ENCODE measurements around the gene SUN3.
"Not testable (repeated sequence)": the region's sequence is repeated elsewhere in the genome, so short reads cannot be mapped to it uniquely, and the experiment has no call there.

Gene SUN3

GRCh38 chr7:47991741-47992311 is 37.1 kb downstream of the SUN3 start:
- Histone ChIP-seq H2BK120ac (ENCODE audit: low read depth, low read length) (peak overlapping the region; percentile 39), H3K4me3 (ENCODE audit: insufficient read depth in 1 of 2, low read depth in 1 of 2, low read length in 2 of 2) (peak overlapping the region; percentile 58 to 84), H3K4me1 (ENCODE audit: control insufficient read depth, insufficient read depth, low read depth, low read length) (peaks cover 2% of the 10 kb centered on the region), H2AK5ac (ENCODE audit: low read length, severe bottlenecking) (no peak overlapping the region), H3K4me2 (ENCODE audit: low read length, poor library complexity, severe bottlenecking) (peak overlapping the region; percentile 62), H2AFZ (ENCODE audit: low read depth, low read length) (peak overlapping the region; percentile 83), H3K4ac (ENCODE audit: low read depth in 1 of 2, low read length in 2 of 2) (peak overlapping the region in 1 of 2 experiments; percentile 97), H4K91ac (ENCODE audit: low read length) (peak overlapping the region; percentile 34), H3K79me1 (replicated peaks; ENCODE audit: low read length, poor library complexity, severe bottlenecking) (no peaks in the 10 kb centered on the region), H3K23ac (ENCODE audit: low read length in 2 of 2) (peak overlapping the region in 1 of 2 experiments; percentile 85), H2BK5ac (ENCODE audit: low read depth, low read length, poor library complexity, severe bottlenecking) (no peak overlapping the region), H3K27me3 (ENCODE audit: control insufficient read depth in 1 of 2, insufficient read depth in 1 of 2, low read length in 2 of 2) (no peaks in the 10 kb centered on the region), H3K36me3 (ENCODE audit: control insufficient read depth in 1 of 2, insufficient read depth in 2 of 2, low read depth in 1 of 2, low read length in 2 of 2) (no peaks in the 10 kb centered on the region), H3K18ac (ENCODE audit: low read depth in 1 of 2, low read length in 2 of 2) (peak overlapping the region; percentile 64 to 98), H4K8ac (ENCODE audit: low read length) (peak overlapping the region; percentile 74), H2BK15ac (ENCODE audit: low read depth, poor library complexity, severe bottlenecking) (no peak overlapping the region), H3K14ac (ENCODE audit: low read length in 2 of 2) (peak overlapping the region in 1 of 2 experiments; percentile 83), H3K27ac (ENCODE audit: low read length, poor library complexity, severe bottlenecking) (peak overlapping the region; percentile 22), H3K9me3 (ENCODE audit: control insufficient read depth, low read length) (no peaks in the 10 kb centered on the region), H3K9ac (ENCODE audit: low read length) (peak overlapping the region; percentile 81), H2BK12ac (ENCODE audit: low read length in 2 of 2) (peak overlapping the region; percentile 75 to 92)
- DNase-seq = peak; percentile 84
- 1% methylated on average over 25 of the region's 26 CpGs for WGBS

- Histone ChIP-seq H3K18ac (ENCODE audit: low read depth in 1 of 2, low read length in 2 of 2) (peak overlapping the region in 1 of 2 experiments; percentile 98), H3K9me3 (ENCODE audit: control insufficient read depth, low read length) (no peaks in the 10 kb centered on the region), H2AFZ (ENCODE audit: low read depth, low read length) (peak overlapping the region; percentile 83), H3K79me1 (replicated peaks; ENCODE audit: low read length, poor library complexity, severe bottlenecking) (no peaks in the 10 kb centered on the region), H3K14ac (ENCODE audit: low read length in 2 of 2) (no peak overlapping the region), H3K27ac (ENCODE audit: low read length, poor library complexity, severe bottlenecking) (no peak overlapping the region), H3K4me2 (ENCODE audit: low read length, poor library complexity, severe bottlenecking) (no peak overlapping the region), H3K4ac (ENCODE audit: low read depth in 1 of 2, low read length in 2 of 2) (peak overlapping the region in 1 of 2 experiments; percentile 97), H3K36me3 (ENCODE audit: control insufficient read depth in 1 of 2, insufficient read depth in 2 of 2, low read depth in 1 of 2, low read length in 2 of 2) (no peaks in the 10 kb centered on the region), H2BK12ac (ENCODE audit: low read length in 2 of 2) (no peak overlapping the region), H3K4me1 (ENCODE audit: control insufficient read depth, insufficient read depth, low read depth, low read length) (peaks cover 2% of the 10 kb centered on the region), H3K4me3 (ENCODE audit: insufficient read depth in 1 of 2, low read depth in 1 of 2, low read length in 2 of 2) (peak overlapping the region in 1 of 2 experiments; percentile 84), H4K8ac (ENCODE audit: low read length) (no peak overlapping the region), H3K27me3 (ENCODE audit: control insufficient read depth in 1 of 2, insufficient read depth in 1 of 2, low read length in 2 of 2) (no peaks in the 10 kb centered on the region), H2AK5ac (ENCODE audit: low read length, severe bottlenecking) (no peak overlapping the region), H3K23ac (ENCODE audit: low read length in 2 of 2) (peak overlapping the region in 1 of 2 experiments; percentile 85), H4K91ac (ENCODE audit: low read length) (no peak overlapping the region), H2BK5ac (ENCODE audit: low read depth, low read length, poor library complexity, severe bottlenecking) (no peak overlapping the region), H2BK15ac (ENCODE audit: low read depth, poor library complexity, severe bottlenecking) (no peak overlapping the region), H3K9ac (ENCODE audit: low read length) (peak overlapping the region; percentile 81), H2BK120ac (ENCODE audit: low read depth, low read length) (no peak overlapping the region)
- no CpG with 5 or more reads among the region's 1 CpG for WGBS
- DNase-seq = no peak
Observed at GRCh38 chr7:47991270-47991669, 37.6 kb downstream of the SUN3 start.

GRCh38 chr7:47990592-47990991 is 38.3 kb downstream of the SUN3 start:
- no peak overlapping the region for H3K18ac ChIP-seq (ENCODE audit: low read depth in 1 of 2, low read length in 2 of 2)
- no peak overlapping the region for H2BK5ac ChIP-seq (ENCODE audit: low read depth, low read length, poor library complexity, severe bottlenecking)
- DNase-seq = no peak
- H3K4ac ChIP-seq (ENCODE audit: low read depth in 1 of 2, low read length in 2 of 2) = no peak overlapping the region
- no peak overlapping the region for H3K4me3 ChIP-seq (ENCODE audit: insufficient read depth in 1 of 2, low read depth in 1 of 2, low read length in 2 of 2)
- no peak overlapping the region for H3K4me2 ChIP-seq (ENCODE audit: low read length, poor library complexity, severe bottlenecking)
- no peak overlapping the region for H3K9ac ChIP-seq (ENCODE audit: low read length)
- H2BK15ac ChIP-seq (ENCODE audit: low read depth, poor library complexity, severe bottlenecking) = no peak overlapping the region
- H4K91ac ChIP-seq (ENCODE audit: low read length) = no peak overlapping the region
- H3K27ac ChIP-seq (ENCODE audit: low read length, poor library complexity, severe bottlenecking) = no peak overlapping the region
- H2BK12ac ChIP-seq (ENCODE audit: low read length in 2 of 2) = no peak overlapping the region
- no peak overlapping the region for H2AFZ ChIP-seq (ENCODE audit: low read depth, low read length)
- peaks cover 2% of the 10 kb centered on the region for H3K4me1 ChIP-seq (ENCODE audit: control insufficient read depth, insufficient read depth, low read depth, low read length)
- WGBS = 100% methylated on average over 2 of the region's 5 CpGs
- H3K14ac ChIP-seq (ENCODE audit: low read length in 2 of 2) = no peak overlapping the region
- H2AK5ac ChIP-seq (ENCODE audit: low read length, severe bottlenecking) = no peak overlapping the region
- no peaks in the 10 kb centered on the region for H3K36me3 ChIP-seq (ENCODE audit: control insufficient read depth in 1 of 2, insufficient read depth in 2 of 2, low read depth in 1 of 2, low read length in 2 of 2)
- H2BK120ac ChIP-seq (ENCODE audit: low read depth, low read length) = no peak overlapping the region
- H4K8ac ChIP-seq (ENCODE audit: low read length) = no peak overlapping the region
- H3K9me3 ChIP-seq (ENCODE audit: control insufficient read depth, low read length) = no peaks in the 10 kb centered on the region
- no peaks in the 10 kb centered on the region for H3K27me3 ChIP-seq (ENCODE audit: control insufficient read depth in 1 of 2, insufficient read depth in 1 of 2, low read length in 2 of 2)
- no peak overlapping the region for H3K23ac ChIP-seq (ENCODE audit: low read length in 2 of 2)
- no peaks in the 10 kb centered on the region for H3K79me1 ChIP-seq (replicated peaks; ENCODE audit: low read length, poor library complexity, severe bottlenecking)

- not testable (repeated sequence) for H3K9me3 ChIP-seq (ENCODE audit: control insufficient read depth, low read length); H3K4me3 ChIP-seq (ENCODE audit: insufficient read depth in 1 of 2, low read depth in 1 of 2, low read length in 2 of 2); H2BK15ac ChIP-seq (ENCODE audit: low read depth, poor library complexity, severe bottlenecking); H3K4me1 ChIP-seq (ENCODE audit: control insufficient read depth, insufficient read depth, low read depth, low read length); H4K91ac ChIP-seq (ENCODE audit: low read length); H2AFZ ChIP-seq (ENCODE audit: low read depth, low read length); H3K9ac ChIP-seq (ENCODE audit: low read length); H2BK5ac ChIP-seq (ENCODE audit: low read depth, low read length, poor library complexity, severe bottlenecking); H3K27me3 ChIP-seq (ENCODE audit: control insufficient read depth in 1 of 2, insufficient read depth in 1 of 2, low read length in 2 of 2); H3K79me1 ChIP-seq (replicated peaks; ENCODE audit: low read length, poor library complexity, severe bottlenecking); H3K27ac ChIP-seq (ENCODE audit: low read length, poor library complexity, severe bottlenecking); H2BK120ac ChIP-seq (ENCODE audit: low read depth, low read length); H3K23ac ChIP-seq (ENCODE audit: low read length in 2 of 2); H2BK12ac ChIP-seq (ENCODE audit: low read length in 2 of 2); H2AK5ac ChIP-seq (ENCODE audit: low read length, severe bottlenecking); H3K4ac ChIP-seq (ENCODE audit: low read depth in 1 of 2, low read length in 2 of 2); H4K8ac ChIP-seq (ENCODE audit: low read length); DNase-seq; H3K36me3 ChIP-seq (ENCODE audit: control insufficient read depth in 1 of 2, insufficient read depth in 2 of 2, low read depth in 1 of 2, low read length in 2 of 2); H3K14ac ChIP-seq (ENCODE audit: low read length in 2 of 2); H3K4me2 ChIP-seq (ENCODE audit: low read length, poor library complexity, severe bottlenecking)
- H3K18ac ChIP-seq (ENCODE audit: low read depth in 1 of 2, low read length in 2 of 2) = peak overlapping the region in 1 of 2 experiments; percentile 21
- WGBS = 65% methylated on average over 7 of the region's 10 CpGs
Observed at GRCh38 chr7:47989607-47990400, 39.1 kb downstream of the SUN3 start.
